Ramos (cell line): Measurements from ENCODE around the gene LTO1.

ENCODE experiments used
- in situ Hi-C: fragments of 300-500 bp; cut with MboI; formaldehyde crosslinking; loops from one replicate; pipeline ENCODE4 v1.14.3; 2022; ENCODE audit warnings: low sequenced_read_pairs; ENCODE audit not compliant: unreplicated experiment

Gene LTO1

DNA sequence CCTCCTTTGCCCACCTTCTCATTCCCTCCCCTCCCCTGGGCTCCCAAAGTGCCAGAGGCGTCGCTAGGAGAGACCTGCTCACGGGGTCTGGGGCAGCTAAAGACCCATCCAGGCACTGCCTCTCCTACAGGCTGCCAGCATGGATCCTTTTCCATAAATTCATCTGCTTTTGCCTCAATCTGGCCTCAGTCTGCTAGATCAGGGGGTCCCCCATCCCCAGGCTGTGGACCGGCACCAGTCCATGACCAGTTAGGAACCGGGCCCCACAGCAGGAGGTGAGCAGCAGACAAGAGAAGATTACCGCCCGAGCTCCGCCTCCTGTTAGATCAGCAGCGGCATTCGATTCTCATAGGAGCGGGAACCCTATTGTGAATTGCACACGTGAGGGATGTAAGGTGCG is 12.3 kb downstream of the LTO1 start:
- in situ Hi-C loops: loop anchor here (25.0 kb wide), 1 partner anchor 676 kb away; the partner anchor contains the start of gene MRGPRD

DNA sequence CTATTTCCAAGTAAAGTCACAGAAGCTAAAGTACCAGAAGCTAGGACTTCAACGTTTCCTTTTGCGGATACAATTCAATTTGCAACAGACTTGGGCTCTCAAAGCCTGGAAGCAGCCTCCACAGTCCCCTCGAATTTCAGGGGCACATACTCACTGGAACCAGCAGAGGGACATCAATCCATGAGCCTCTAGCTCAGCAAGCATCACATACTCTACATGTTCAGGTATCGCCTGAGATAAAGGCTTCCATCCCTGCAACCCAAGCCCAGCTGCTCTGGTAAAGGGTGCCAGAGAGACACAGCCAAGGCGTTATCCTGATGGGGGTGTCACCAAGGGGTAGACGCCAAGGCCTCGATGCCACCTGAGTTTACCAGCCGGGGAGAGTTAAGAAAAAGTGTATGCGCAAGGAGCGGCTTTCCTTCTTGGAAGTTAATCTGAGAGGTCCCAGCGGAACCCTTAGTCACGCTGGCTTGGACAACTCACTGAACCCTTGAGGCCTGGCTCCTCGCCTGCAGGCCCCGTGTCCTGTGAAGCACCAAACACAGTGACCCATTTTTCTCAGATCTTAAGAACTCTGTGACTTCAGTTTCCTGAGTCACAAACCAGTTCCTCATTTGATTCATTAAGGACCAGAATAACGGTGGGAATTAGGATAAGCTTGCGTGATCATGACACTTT is 13.0 kb downstream of the LTO1 start:
- in situ Hi-C loops: loop anchor here (25.0 kb wide), 1 partner anchor 675 kb away; the partner anchor contains the start of gene MRGPRD

DNA sequence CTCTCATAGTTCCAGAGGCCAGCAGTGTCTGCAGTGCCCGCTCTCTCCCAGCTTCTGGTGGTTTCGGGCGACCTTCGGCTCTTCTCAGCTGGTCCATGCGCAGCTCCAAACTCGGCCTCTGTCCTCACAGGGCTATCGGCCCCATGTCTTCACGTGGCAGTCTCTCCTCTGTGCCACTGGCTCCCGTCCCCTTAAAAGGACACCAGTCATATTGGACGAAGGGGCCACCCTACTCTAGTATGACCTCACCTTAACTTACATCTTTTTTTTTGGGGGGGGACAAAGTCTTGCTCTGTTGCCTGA is 13.8 kb downstream of the LTO1 start:
- in situ Hi-C loops: loop anchor here (25.0 kb wide), 1 partner anchor 674 kb away; the partner anchor contains the start of gene MRGPRD

DNA sequence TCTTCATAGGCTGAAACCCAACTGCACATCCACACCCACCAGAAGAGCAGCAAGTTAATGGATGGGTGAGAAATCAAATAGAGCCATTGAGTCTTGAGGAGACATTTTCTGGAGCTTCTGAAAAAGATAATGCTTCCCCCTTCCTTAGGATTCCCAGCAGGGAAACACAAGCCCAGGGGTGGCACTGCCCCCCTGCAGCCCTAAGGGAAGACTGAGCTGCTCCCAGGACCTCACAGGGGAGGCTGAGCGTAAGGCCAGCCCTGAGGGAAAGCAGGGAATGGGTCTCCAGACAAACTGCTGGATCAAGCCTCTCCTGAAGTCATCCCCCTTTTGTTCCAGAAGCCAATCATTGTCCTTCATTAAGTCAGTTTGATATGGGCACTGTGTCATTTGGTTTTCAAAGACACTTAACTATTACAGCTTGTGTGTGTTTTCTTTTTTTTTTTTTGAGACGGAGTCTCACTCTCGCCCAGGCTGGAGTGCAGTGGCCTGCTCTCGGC is 15.1 kb downstream of the LTO1 start:
- in situ Hi-C loops: loop anchor here (25.0 kb wide), 1 partner anchor 673 kb away; the partner anchor contains the start of gene MRGPRD

- in situ Hi-C loops: loop anchor here (25.0 kb wide), 1 partner anchor 672 kb away; the partner anchor contains the start of gene MRGPRD
These were observed 15.6 kb downstream of the LTO1 start for GRCh38 chr11:69659591-69659990.

DNA sequence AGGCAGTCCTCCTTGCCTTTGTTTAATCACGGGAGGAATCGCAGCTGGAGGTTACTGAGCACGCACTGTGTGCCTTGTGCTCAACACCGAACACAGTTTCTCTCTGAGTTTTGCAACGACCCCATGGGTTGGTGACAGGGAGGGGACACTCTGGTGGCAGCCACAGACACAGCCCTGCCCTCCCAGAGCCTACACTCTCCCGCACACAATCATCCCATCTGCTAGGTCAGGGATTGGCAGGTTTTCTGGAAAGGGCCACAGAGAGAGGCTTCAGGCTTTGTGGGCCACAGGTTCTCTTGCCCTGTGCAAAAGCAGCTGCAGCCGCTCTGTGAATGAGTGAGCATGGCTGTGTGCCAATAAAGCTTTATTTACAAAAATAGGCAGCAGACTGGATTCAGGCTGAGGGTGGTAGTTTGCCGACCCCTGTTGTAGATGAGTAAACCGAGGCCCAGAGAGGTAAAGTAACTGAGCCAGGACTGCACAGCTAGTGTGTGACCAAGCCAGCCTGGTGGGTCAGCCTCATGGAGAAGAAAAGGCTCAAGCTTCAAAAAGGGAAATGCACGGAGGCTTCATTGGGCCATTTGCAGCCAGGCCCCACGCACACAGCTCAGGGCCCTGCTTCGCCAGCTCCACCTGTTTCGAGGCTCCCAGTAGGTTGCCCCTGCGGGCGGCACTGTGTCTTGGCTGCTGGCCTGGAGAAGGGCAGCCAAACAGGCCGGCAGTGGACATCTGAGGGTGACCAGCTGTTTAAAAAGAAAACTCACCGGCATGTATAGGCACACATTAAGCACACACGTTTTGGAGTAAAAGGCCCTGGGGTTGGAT is 16.3 kb downstream of the LTO1 start:
- in situ Hi-C loops: loop anchor here (25.0 kb wide), 1 partner anchor 672 kb away; the partner anchor contains the start of gene MRGPRD

DNA sequence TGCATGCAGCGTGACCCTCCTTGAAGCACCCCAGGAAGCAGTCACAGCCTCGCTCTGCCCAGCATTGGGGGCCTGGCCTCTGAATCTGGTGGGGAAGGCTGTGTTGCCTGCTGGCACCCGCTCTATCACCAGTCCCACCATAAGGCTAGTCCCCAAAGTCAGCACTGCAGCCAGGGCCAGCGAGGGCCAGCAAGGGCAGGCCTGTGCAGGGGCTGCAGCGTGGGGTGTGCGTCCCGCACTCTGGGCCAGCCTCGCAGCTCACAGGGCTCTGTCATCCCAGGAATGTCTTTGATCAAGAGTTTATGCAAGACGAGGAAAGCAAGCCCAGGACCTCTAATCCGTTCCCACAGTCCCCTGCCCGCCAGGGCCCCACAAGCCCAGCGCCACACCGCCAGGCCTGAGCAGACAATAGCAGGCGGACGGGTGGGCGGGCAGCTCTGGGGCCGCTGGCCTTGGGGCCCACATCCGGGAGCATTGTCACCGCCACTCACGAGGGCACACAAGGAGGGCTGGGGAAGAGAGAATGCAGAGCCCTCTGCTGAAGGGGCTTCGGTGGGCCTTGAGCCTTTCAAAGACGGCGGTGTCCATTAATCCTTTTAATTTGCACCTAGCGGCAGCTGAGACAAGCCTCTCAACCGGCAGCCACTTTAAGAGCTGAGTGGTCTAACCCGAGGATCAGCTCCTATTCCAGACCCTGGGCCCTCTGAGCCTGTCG is 17.1 kb downstream of the LTO1 start:
- in situ Hi-C loops: loop anchor here (25.0 kb wide), 1 partner anchor 671 kb away; the partner anchor contains the start of gene MRGPRD

DNA sequence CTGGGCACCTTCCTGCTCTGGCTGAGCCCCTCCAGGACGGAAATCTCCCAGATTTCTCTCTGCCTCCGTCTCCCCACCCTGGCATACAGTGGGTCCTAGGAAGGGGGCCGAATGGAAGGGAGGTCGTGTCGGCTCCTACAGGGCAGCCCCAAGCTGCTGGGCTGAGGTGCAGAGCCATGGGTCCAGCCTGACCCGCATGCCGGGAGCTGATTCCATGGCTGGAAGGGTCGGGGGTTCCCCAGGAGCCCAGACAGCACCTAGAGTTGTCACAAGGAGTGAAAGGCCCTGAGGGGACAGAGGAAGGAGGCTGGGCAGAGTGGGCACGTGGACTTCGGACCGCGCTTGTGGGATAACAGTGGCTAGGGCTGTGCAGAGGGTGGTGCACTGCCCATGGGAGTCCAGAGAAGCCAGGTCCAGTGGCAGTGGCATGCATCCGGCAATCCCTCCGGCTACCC is 17.7 kb downstream of the LTO1 start:
- in situ Hi-C loops: loop anchor here (25.0 kb wide), 1 partner anchor 670 kb away; the partner anchor contains the start of gene MRGPRD

DNA sequence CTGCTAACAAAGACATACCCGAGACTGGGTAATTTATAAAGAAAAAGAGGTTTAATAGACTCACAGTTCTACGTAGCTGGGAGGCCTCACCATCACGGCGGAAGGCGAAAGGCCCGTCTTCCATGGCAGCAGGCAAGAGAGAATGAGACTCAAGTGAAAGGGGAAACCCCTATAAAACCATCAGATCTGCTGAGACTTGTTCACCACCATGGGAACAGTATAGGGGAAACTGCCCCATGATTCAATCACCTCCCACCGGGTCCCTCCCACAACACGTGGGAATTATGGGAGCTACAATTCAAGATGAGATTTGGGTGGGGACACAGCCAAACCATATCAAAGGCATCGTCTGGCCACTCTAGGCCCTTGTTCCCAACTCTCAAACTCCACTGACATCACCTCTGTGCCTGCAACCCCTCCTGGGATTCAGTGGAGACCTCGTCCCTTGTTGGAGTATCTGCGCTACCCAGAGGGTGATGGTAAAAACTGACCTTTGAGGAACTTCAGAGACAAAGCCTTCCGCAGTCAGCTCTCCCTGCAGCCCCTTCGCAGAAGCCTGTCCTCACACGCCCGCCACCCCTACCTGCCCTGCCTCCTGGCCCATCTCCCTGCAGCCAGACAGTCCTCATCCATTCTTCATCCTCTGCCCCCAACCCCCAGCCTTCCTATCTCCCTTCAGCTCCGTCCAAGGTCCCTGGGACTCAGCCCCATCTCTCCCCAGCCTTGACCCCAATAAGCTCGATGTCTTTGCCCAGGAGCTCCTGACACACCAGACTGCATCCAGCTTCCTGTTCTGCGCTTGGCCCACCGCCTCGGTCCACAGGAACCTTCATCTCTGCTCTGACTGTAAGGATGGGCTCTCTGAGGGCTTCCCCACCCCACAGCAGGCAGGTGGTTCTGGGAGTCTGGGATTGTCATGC is 18.4 kb downstream of the LTO1 start:
- in situ Hi-C loops: loop anchor here (25.0 kb wide), 1 partner anchor 669 kb away; the partner anchor contains the start of gene MRGPRD

GRCh38 chr11:69655479-69656428 is 19.4 kb downstream of the LTO1 start:
- in situ Hi-C loops: loop anchor here (25.0 kb wide), 1 partner anchor 668 kb away; the partner anchor contains the start of gene MRGPRD

DNA sequence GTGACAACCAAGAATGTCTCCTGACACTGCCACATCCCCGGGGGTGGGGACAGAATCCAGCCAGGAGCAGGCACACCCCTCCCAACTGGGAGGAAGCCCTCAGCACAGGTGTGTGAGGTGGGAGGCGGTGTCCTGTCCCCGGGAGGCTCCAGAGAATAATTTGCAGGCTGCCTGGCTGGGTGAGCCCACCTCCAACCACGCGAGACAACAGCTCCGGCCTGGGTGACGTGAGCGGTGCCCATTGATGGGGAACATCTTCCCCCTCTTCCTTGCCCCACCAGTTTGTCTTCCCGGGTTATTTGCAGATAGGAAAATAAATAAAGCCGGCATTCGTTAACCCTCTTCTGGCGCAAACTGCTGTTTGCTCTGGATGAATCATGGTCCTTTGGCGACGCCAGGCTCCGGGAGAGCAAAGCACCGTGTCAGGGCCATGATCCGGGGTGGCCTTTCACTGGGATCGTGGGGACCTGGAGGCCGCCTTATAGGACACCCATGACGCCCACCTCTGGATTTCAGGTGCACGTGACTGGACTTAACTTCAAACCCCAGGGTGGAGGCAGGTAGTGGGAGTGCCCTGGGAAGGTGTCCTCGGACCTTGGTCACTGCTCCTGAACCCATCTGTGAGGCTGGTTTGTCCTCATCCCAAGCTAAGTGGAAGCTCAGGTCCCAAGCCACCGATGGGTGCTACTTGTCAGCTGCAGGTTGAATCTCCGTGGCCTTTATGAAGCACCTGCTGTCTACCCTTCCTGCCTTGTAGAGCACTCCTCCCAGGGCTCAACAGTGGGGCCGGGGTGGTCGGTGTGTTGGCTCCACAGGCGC is 20.3 kb downstream of the LTO1 start:
- in situ Hi-C loops: loop anchor here (5.0 to 25.0 kb wide), 2 partner anchors 363 to 668 kb away; partner anchors contain the start of genes MRGPRD and MYEOV

- in situ Hi-C loops: loop anchor here (5.0 to 25.0 kb wide), 2 partner anchors 362 to 667 kb away; partner anchors contain the start of genes MRGPRD and MYEOV
These were observed 21.0 kb downstream of the LTO1 start for GRCh38 chr11:69654001-69654659.

DNA sequence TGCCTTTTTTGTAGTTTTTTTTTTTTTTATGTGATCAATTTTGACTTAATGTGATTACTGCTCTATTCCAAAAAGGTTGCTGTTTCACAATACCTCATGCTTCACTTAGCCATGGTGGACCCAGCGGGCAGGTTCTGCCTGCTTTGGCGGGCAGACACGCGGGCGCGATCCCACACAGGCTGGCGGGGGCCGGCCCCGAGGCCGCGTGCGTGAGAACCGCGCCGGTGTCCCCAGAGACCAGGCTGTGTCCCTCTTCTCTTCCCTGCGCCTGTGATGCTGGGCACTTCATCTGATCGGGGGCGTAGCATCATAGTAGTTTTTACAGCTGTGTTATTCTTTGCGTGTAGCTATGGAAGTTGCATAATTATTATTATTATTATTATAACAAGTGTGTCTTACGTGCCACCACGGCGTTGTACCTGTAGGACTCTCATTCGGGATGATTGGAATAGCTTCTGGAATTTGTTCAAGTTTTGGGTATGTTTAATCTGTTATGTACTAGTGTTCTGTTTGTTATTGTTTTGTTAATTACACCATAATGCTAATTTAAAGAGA is 21.7 kb downstream of the LTO1 start:
- in situ Hi-C loops: loop anchor here (5.0 to 25.0 kb wide), 2 partner anchors 361 to 666 kb away; partner anchors contain the start of genes MRGPRD and MYEOV

- in situ Hi-C loops: loop anchor here (5.0 to 25.0 kb wide), 2 partner anchors 361 to 666 kb away; partner anchors contain the start of genes MRGPRD and MYEOV
These were observed 22.2 kb downstream of the LTO1 start for GRCh38 chr11:69652999-69653398.

- in situ Hi-C loops: loop anchor here (5.0 to 25.0 kb wide), 2 partner anchors 360 to 665 kb away; partner anchors contain the start of genes MRGPRD and MYEOV
These were observed 23.1 kb downstream of the LTO1 start for GRCh38 chr11:69651834-69652620.
